Measurements from ENCODE around the gene SHC2.

SHC2 gene, protein sequence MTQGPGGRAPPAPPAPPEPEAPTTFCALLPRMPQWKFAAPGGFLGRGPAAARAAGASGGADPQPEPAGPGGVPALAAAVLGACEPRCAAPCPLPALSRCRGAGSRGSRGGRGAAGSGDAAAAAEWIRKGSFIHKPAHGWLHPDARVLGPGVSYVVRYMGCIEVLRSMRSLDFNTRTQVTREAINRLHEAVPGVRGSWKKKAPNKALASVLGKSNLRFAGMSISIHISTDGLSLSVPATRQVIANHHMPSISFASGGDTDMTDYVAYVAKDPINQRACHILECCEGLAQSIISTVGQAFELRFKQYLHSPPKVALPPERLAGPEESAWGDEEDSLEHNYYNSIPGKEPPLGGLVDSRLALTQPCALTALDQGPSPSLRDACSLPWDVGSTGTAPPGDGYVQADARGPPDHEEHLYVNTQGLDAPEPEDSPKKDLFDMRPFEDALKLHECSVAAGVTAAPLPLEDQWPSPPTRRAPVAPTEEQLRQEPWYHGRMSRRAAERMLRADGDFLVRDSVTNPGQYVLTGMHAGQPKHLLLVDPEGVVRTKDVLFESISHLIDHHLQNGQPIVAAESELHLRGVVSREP

DNA sequence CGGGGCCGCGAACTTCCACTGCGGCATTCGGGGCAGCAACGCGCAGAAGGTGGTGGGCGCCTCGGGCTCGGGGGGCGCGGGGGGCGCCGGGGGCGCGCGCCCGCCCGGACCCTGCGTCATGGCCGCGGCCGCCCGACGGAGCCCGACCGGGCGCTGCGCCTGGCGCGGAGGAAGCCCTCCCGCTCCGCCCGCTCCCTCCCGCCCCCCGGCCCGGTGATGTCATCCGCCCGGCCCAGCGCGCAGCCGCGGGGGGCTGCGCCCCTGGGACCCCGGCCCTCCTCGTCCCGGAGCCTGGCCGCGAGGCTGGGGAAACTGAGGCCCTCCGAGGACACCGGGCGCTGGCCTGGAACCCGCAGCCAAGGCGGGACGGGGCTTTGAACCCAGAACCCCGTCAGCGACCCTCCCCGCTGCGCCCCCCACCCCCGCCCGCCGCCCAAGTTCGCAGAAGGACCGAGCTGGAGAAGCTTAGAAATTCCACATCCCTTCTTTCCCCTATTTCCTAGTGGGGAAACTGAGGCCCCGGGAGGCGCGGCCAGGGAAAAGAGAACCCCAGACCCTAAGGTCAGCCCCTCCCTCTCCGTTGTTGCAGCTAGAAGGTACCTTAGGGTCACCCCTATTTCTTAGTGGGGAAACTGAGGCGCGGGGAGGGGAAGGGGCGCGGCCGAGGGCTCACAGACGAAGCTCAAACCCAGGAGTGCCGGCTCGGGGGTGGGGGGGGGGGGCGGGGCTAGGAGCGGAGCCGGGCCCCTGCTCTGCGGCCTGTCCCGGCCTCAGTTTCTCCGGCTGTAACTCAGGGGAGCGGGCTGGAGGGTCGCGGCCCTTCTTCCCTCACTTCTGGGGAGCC, at the start of gene SHC2:
TSS of gene SHC2 (minus strand) at position 157 of the 844 bp plus-strand sequence. CDS start at position 120, 37 bp downstream.
- peak; percentile 82 for DNase-seq (ENCODE audit: low spot score)

DNA sequence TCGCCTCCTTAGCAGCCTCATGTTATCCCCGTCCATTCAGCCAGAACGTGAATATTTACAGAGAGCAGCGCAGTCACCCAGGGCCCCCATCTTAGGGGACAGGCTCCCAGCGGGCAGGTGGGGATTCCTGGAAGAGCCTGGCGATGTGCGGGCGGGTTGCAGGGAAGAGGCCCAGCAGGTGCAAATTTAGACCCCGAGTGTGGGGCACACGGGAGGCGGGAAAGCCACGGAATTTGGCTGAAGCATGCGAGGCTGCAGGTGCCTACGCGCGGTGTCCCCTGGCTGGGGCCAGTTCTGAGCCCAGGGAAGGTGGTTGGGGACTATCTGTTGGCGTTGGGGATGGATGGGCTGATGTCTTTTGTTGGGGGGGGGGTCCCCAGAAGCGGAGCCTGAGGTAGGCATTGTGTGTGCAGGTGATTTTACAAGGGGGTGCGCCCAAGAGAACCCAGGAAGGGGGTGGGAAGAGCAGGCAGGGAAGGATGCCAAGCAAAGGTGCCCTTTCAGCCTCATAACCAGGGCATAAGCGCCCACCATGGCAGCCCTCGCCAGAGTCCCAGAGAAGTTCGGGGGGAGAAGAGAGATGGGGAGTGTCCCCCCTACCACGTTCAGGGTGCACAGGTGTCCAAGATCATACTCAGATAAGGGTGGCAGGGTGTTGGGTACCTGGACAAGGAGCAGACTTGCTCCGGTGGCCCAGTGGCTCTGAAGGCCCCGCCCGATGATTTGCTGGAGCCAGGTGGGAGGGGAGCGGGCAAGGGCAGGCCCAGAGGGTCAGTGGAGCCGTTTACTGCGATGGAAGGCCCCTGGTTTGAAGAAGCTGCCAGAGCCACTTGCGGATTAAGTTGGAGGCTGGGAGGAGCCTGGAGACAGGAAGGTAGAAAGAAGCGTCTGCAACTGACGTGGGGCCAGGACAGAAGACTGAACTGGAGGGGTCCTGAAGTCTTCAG, 47.6 kb upstream of the SHC2 start:
- no peak for DNase-seq (ENCODE audit: low spot score)

DNA sequence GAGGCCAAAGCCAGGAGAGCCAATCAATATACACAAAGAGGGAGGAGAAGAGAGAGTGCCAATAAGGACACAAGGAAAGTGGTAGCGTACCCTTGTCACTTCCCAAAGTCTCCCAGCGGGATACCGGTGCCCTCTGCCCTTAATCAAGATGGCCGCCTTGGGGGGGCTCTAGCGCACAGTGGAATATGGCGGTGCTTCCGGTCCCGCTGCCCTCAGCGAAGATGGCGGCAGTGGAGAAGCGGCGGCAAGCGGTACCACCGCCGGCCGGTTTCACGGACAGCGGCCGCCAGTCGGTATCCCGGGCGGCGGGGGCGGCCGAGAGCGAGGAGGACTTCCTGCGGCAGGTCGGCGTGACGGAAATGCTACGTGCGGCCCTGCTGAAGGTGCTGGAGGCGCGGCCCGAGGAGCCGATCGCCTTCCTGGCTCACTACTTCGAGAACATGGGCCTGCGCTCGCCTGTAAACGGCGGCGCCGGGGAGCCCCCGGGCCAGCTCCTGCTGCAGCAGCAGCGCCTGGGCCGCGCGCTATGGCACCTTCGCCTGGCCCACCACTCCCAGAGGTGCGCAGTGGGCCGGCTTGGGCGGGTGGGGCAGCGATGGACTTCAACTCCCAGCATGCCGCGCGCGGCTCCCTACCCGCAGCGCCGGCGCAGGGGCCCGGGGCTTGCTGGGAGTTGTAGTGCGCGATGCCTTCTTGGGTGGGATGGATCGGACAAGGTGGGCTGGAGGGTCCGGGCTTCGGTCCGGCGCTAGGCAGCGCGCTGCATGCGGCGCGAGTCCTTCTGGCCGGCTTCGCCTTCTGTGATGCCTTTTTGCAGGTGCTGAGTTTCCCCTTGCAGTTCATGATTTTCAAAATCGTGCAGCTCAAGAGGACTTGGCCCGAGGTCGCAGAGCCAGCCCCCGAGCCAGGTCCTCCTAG, 46.7 kb upstream of the SHC2 start, which contains the start of gene TPGS1:
TSS of gene TPGS1 (plus strand) at position 212 of the 918 bp plus-strand sequence. CDS start at position 222, 10 bp downstream.
- DNase-seq (ENCODE audit: low spot score): peak; percentile 81

DNA sequence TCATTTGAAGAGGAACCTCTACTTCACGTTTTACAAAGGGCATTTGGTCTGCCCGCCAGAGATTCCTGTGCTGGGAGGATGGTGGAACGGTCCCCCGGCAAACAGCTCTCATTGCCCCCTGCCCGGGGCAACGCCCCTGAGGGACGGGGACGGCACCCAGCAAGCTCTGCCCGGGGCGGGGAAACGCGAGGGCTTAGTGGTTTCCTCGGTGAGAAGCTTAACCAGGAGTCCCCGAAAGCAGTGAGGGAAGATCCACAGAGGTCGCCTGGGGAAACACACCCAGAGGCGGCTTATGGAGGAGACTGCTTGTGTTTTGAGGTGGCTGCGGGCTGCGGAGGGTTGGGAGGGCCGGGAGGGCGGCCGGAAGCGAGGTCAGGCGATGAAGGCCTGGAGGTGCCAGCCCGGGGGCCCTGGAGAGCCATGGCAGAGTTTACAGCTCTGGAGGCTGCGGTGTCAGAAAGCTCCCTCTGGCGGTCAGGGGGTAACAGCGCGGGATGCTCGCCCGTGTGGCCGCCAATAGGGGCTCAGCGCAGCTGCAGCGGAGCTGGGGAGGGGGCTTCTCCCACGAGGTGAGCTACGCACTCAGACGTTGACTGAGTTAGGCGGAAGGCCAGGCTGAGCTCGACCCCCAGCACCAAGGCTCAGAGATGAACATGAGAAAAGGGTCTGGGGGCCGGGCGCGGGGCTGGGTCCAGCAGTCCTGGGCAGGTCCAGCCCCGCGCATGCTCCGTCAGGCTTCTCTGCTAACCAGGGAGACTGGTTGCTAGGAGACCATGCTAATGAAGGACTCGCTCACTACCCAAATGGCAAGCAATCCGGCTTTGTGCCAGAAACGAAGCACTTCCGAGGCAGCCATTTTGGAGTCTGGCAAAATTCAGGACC, 45.8 kb upstream of the SHC2 start:
- DNase-seq (ENCODE audit: low spot score): peak; percentile 90

DNA sequence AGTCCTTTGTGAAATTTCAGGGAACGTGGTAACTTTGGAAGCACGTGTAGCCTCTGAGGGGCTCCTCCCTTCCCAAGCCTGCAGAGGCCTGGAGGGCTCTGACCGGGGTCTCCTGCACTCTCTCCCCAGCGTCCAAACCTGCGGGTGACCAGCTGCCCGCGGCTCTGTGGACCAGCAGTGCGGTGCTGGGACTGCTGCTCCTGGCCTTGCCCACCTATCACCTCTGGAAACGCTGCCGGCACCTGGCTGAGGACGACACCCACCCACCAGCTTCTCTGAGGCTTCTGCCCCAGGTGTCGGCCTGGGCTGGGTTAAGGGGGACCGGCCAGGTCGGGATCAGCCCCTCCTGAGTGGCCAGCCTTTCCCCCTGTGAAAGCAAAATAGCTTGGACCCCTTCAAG, 43.8 kb upstream of the SHC2 start:
- DNase-seq (ENCODE audit: low spot score): no peak

DNA sequence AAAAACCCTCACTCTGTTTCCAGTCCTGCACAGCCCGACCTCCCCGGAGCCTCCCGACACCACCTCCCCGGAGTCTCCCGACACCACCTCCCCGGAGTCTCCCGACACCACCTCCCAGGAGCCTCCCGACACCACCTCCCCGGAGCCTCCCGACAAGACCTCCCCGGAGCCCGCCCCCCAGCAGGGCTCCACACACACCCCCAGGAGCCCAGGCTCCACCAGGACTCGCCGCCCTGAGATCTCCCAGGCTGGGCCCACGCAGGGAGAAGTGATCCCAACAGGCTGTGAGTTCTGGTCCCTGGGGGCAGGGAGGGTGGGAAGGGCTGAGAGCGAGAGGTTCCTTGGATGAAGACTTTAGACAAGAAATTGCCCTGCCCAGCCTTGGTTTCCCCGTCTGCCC, 40.8 kb upstream of the SHC2 start:
- no peak for DNase-seq (ENCODE audit: low spot score)

DNA sequence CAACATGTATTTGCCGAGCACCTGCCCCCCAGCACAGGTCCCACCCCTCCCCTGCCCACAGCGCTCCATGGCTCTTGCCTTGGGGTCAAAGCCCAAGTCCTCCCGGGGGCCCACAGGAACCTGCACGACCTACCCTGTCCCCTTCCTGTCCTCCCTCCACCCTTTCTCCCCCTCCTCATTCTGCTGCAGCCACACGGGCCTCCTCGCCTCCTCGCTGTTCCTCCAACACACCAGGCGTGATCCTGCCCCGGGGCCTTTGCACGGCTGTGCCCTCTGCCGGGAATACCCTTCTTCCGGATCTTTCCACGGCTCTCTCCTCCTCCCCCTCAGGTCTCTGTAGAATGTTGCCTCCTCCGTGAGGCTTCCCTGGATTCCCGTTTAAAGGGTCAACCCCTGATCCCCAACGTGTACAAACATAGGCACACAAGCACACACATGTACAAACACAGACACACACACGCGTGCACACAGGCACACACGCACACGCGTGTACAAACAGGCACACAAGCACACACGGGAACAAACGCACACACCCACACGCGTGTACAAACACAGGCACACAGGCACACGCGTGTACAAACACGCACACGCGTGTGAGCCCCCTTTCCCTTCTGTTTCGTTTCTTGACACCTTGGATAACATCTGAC, 38.3 kb upstream of the SHC2 start:
- no peak for DNase-seq (ENCODE audit: low spot score)

DNA sequence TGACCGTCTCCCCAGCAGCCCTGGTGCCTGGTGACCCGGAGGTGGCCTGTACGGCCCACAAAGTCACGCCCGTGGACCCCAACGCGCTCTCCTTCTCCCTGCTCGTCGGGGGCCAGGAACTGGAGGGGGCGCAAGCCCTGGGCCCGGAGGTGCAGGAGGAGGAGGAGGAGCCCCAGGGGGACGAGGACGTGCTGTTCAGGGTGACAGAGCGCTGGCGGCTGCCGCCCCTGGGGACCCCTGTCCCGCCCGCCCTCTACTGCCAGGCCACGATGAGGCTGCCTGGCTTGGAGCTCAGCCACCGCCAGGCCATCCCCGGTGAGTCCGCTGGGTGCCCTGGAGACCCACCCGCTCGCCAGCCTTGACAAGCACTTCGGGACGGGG, 37.7 kb upstream of the SHC2 start:
- peak; percentile 48 for DNase-seq (ENCODE audit: low spot score)

DNA sequence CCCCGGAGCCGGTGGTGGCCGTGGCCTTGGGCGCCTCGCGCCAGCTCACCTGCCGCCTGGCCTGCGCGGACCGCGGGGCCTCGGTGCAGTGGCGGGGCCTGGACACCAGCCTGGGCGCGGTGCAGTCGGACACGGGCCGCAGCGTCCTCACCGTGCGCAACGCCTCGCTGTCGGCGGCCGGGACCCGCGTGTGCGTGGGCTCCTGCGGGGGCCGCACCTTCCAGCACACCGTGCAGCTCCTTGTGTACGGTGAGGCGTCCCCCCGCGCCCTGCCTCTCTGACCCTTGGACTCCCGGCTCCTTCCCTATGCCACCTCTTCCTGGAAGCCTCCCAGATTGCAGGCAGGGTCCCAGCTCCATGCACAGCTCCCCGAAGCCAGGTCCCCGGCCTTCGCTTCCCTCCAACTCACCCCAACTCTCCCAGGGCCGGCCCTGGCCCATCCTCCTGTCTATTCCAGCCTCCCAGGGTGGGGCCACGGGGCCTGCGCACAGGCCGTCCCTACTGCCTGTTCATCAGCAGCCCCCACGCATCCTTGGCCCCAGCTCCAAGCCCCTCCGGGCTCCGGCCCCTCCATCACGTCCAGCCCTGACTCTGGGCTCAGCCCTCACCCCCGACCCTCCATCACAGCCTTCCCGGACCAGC, 37.2 kb upstream of the SHC2 start:
- peak; percentile 32 for DNase-seq (ENCODE audit: low spot score)

DNA sequence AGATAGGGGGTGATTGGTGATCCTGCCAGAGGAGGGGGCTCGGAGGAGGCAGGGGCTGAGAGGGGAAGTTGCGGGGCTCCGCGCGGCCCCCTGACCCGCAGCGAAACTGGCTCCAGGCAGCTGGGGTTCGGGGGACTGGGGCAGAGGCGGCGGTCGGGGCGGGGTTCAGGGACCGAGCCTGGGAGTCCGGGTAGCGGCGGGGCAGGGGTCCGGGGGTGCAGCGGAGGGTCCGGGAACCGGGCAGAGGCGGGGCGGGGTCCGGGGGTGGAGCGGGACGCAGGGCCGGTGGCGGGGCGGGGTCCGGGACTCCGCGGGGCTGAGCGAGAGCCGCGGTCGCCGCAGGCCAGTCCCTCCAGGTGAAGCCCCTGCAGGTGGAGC, 36.6 kb upstream of the SHC2 start:
- DNase-seq (ENCODE audit: low spot score): peak; percentile 60

DNA sequence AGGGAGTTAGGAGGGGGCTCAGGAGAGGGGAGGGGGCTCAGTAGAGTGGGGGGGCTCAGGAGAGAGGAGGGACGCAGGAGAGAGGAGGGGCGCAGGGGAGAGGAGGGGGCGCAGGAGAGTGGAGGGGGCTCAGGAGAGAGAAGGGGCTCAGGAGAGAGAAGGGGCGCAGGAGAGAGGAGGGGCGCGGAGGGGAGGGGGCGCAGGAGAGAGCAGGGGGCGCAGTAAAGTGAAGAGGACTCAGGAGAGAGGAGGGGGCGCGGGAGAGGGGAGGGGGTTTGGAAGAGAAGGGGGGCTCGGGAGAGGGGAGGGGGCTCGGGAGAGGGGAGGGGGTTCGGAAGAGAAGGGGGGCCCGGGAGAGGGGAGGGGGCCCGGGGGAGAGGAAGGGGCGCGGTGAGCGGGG, 36.2 kb upstream of the SHC2 start:
- DNase-seq (ENCODE audit: low spot score): no peak

DNA sequence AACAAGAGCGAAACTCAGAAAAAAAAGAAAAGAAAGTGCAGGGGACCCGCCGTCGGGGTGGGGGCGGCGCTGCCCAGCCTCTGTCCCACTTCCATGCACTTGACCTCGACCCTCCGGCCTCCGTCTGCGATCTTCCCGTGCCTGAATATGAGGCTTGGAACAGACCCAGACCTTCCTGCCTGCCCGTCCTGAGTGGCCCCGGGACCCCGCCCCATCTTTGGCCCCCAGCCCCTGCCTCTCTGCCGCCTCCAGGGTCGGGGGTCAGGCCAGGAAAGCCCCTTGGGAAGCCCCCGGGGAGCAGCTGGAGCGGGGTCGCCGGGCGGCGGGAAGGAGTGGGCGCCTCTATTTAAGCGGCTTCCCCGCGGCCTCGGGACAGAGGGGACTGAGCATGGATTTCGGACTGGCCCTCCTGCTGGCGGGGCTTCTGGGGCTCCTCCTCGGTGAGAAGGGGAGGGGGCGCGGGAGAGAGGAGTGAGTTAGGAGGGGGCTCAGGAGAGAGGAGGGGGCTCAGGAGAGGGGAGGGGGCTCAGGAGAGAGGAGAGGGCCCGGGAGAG, 35.4 kb upstream of the SHC2 start, which contains the start of gene MADCAM1:
TSS of gene MADCAM1 (plus strand) at position 375 of the 554 bp plus-strand sequence. CDS start at position 389, 14 bp downstream.
- peak; percentile 37 for DNase-seq (ENCODE audit: low spot score)

DNA sequence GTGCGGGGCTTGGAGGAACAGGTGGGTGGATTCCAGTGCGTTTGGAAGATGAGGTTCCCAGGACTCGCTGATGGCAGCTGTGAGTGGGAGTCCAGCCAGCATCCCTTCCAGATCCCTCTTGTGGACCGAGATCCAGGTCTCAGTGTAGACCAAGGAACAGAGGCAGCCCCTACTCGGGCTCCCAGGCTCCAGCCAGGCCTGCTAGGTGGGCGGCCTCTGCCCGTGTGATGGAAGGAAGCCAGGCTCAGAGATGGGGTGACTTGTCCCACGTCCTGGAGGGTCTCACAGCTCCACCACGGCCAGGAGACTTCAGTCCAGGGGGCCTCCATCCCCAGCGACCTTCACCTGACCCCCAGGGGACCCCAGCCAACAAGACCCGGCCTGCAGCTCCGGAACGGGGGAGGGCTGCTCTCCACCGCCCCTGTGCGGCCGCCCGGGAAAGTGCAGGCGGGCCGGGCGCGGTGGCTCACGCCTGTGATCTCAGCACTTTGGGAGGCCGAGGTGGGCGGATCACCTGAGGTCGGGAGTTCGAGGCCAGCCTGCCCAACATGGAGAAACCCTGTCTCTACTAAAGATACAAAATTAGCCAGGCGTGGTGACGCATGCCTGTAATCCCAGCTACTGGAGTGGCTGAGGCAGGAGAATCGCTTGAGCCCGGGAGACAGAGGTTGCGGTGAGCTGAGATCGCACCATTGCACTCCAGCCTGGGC, 34.7 kb upstream of the SHC2 start:
- DNase-seq (ENCODE audit: low spot score): peak; percentile 78

DNA sequence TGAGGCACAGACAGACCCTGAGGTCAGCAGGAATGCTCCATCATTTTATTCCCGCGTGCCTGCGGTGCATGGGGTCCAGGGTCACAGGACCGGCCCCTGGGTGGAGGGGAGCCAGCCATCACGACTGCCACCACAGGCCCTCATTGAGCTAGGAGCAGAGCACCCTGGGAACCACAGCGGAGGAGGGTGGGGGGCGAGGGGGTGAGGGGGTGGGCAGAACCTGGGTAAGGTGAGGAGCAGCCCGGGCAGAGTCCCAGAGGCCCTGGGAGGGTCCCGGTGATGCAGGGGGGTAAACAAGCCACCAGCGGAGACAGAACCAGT, 34.2 kb upstream of the SHC2 start:
- no peak for DNase-seq (ENCODE audit: low spot score)

DNA sequence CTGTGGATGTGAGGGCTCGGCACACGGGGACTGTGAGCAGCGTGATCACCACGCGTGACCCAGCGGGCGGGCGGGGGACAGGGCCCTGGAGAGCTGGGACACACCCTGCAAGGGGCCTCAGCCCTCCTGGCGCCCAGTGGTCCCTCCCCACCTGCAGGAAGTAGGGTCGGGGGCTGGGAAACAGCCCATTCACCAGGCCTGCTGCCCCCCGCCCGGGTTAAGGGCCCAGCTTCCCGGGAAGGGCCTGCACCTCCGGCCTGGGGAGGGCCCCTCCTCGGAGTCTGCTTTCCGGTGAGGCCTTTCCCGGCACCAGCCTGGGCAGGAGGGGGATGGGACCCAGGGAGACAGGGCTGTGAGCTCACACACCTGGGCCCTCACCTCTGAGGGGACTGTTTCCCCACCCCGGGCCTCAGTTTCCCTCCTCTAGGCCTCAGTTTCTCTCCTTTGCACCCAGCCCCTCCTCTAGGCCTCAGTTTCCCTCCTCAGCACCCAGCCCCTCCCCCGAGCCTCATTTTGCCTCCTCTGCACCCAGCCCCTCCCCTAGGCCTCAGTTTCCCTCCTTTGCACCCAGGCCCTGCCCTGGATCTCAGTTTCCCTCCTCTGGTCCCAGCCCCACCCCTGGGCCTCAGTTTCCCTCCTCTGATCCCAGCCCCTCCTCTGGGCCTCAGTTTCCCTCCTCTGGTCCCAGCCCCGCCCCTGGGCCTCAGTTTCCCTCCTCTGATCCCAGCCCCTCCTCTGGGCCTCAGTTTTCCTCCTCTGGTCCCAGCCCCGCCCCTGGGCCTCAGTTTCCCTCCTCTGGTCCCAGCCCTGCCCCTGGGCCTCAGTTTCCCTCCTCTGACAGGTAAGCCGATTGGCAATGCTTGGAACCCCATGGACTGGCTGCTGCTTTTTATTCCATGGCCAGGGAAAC, 33.6 kb upstream of the SHC2 start:
- no peak for DNase-seq (ENCODE audit: low spot score)

DNA sequence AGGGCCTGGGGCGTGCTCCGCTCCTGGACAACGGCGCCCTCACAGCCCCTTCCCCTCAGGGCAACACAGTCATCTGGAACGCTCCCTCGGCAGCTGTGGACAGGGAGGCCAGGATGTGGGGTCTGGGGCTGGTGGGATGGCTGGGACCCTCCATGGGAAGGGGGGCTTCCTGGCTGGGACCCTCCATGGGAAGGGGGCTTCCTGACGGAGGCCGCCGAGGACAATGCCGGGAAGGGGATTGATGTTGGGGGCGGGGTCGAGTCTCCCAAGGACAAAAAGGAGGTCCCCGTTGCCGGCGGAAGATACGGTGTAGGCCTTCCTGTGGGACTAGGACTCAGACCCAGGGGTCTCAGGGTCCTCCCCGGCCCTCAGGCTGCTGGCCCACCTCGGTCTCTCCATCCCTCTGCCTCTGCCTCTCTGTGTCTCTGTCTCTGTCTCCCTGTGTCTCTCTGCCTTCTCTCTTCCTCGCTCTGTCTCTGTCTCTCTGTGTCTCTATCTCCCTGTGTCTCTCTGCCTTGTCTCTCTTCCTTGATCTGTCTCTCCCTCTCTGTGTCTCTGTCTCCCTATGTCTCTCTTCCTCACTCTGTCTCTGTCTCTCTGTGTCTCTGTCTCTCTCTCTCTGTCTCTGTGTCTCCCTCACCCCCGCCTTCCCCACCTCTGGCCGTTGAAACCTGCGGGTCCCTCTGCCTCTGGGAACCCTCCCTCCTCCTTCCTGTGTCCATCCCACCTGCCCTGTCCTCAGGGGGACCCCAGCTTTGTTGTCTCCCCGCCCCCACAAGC, 32.7 kb upstream of the SHC2 start:
- no peak for DNase-seq (ENCODE audit: low spot score)

All from iPS-NIHi11 (cell line).